ENCODE data around the gene IFT80. TPM values are rescaled to one million over a fixed set of nuclear protein-coding genes. Genes with fewer than 3 reads are reported as not detected.

Gene IFT80
- total RNA-seq, 4 donors from 2014 or later: 8.8 to 129 (median 20.9) TPM

- Histone ChIP-seq H3K4me1 (peaks cover 0 to 4% of the 10 kb centered on the region in 2 donors), H3K27ac (no peak overlapping the region), H3K27me3 (no peaks in the 10 kb centered on the region), H3K36me3 (no peaks in the 10 kb centered on the region), H3K4me3 (no peak overlapping the region), H3K9me3 (no peaks in the 10 kb centered on the region)
- no peak for DNase-seq
- intact Hi-C loops (cut with DNase I; ENCODE audit: low total_unique reads): no loop called here
- TF ChIP-seq CTCF (IDR thresholded peaks at IDR 0.05): no peak
- no peak for TF ChIP-seq POLR2A (IDR thresholded peaks at IDR 0.05)
Observed at GRCh38 chr3:160393346-160394008, 5.5 kb downstream of the IFT80 start.

- H3K9me3 ChIP-seq: no peaks in the 10 kb centered on the region
- TF ChIP-seq CTCF (IDR thresholded peaks at IDR 0.05): no peak
- no peak for TF ChIP-seq POLR2A (IDR thresholded peaks at IDR 0.05)
- intact Hi-C loops (cut with DNase I; ENCODE audit: low total_unique reads): no loop called here
- no peaks in the 10 kb centered on the region for H3K36me3 ChIP-seq
- no peak overlapping the region for H3K4me3 ChIP-seq
- no peaks in the 10 kb centered on the region for H3K27me3 ChIP-seq
- H3K27ac ChIP-seq: no peak overlapping the region
- no peaks in the 10 kb centered on the region for H3K4me1 ChIP-seq
- DNase-seq: no peak
Observed at GRCh38 chr3:160392798-160393197, 6.2 kb downstream of the IFT80 start.

GRCh38 chr3:160390565-160391138, 8.4 kb downstream of the IFT80 start:
- Histone ChIP-seq H3K27ac (no peak overlapping the region), H3K4me1 (no peaks in the 10 kb centered on the region), H3K4me3 (no peak overlapping the region), H3K36me3 (no peaks in the 10 kb centered on the region), H3K9me3 (no peaks in the 10 kb centered on the region), H3K27me3 (no peaks in the 10 kb centered on the region)
- no peak for TF ChIP-seq CTCF (IDR thresholded peaks at IDR 0.05)
- no peak for TF ChIP-seq POLR2A (IDR thresholded peaks at IDR 0.05)
- intact Hi-C loops (cut with DNase I; ENCODE audit: low total_unique reads): no loop called here
- no peak for DNase-seq

GRCh38 chr3:160384639-160385318, 14.2 kb downstream of the IFT80 start:
- intact Hi-C loops (cut with DNase I; ENCODE audit: low total_unique reads): no loop called here
- TF ChIP-seq CTCF (IDR thresholded peaks at IDR 0.05): no peak
- no peak for TF ChIP-seq POLR2A (IDR thresholded peaks at IDR 0.05)
- Histone ChIP-seq H3K4me3 (no peak overlapping the region), H3K9me3 (no peaks in the 10 kb centered on the region), H3K4me1 (no peaks in the 10 kb centered on the region), H3K36me3 (no peaks in the 10 kb centered on the region), H3K27ac (no peak overlapping the region), H3K27me3 (no peaks in the 10 kb centered on the region)
- DNase-seq: no peak

GRCh38 chr3:160381470-160381869, 17.6 kb downstream of the IFT80 start:
- DNase-seq: no peak
- TF ChIP-seq POLR2A (IDR thresholded peaks at IDR 0.05) (no peak), CTCF (IDR thresholded peaks at IDR 0.05) (no peak)
- Histone ChIP-seq H3K36me3 (no peaks in the 10 kb centered on the region), H3K27ac (no peak overlapping the region), H3K4me3 (no peak overlapping the region), H3K27me3 (no peaks in the 10 kb centered on the region), H3K9me3 (no peaks in the 10 kb centered on the region), H3K4me1 (no peaks in the 10 kb centered on the region)
- intact Hi-C loops (cut with DNase I; ENCODE audit: low total_unique reads): no loop called here

Measured in uterus (tissue), 4 donors.